K562 (cell line): ENCODE data around the gene EIF5A2. TPM values are rescaled to one million over a fixed set of nuclear protein-coding genes. Genes with fewer than 3 reads are reported as not detected.

Experiments
- CBX1 ChIP-seq: sonication (generic); IDR thresholded peaks from 2 replicates; pipeline ENCODE4 v1.6.1; 2016; ENCODE audit warnings: antibody characterized with exemption, low read depth, mild to moderate bottlenecking
- ESRRA ChIP-seq: fragments of 450-650 bp; IDR thresholded peaks from 2 replicates; pipeline ENCODE4 v1.6.1; 2014; ENCODE audit warnings: low read depth, mild to moderate bottlenecking, moderate library complexity, borderline replicate concordance
- EZH2 ChIP-seq: IDR thresholded peaks from 2 replicates; pipeline ENCODE4 v1.6.1; 2012; ENCODE audit warnings: low read depth, mild to moderate bottlenecking, inconsistent platforms, low read length, borderline replicate concordance
- FOXJ2 ChIP-seq: fragments of 200-800 bp; sonication (Bioruptor generic); IDR thresholded peaks from 2 replicates; pipeline ENCODE4 v1.6.1; 2016; ENCODE audit warnings: missing genetic modification characterization, missing compliant biosample characterization
- GATAD2A ChIP-seq: fragments of 450-650 bp; IDR thresholded peaks from 2 replicates; pipeline ENCODE4 v1.6.1; 2017
- HLTF ChIP-seq: fragments of 450-650 bp; IDR thresholded peaks from 2 replicates; pipeline ENCODE4 v1.6.1; 2016
- MYNN ChIP-seq, 2 experiments: sonication (generic); formaldehyde crosslinking in 1 of 2; IDR thresholded peaks; 2 replicates each; pipeline versions ENCODE4 v1.5.0 to v1.6.1; 2016 to 2020; ENCODE audit warnings: antibody characterized with exemption in 1 of 2, missing genetic modification reagents in 1 of 2
- REST ChIP-seq, 2 experiments: fragments of 450-650 bp; formaldehyde crosslinking in 1 of 2; IDR thresholded peaks; 2 replicates each; pipeline versions ENCODE4 v1.4.0 to v1.6.1; 2014 to 2020; ENCODE audit warnings: mild to moderate bottlenecking in 2 of 2, borderline replicate concordance in 1 of 2, low read depth in 1 of 2
- RNF2 ChIP-seq: sonication (generic); IDR thresholded peaks from 2 replicates; pipeline ENCODE4 v1.6.1; 2016
- SLC30A9 ChIP-seq: fragments of 250-450 bp; sonication (Bioruptor Pico); IDR thresholded peaks from 2 replicates; pipeline ENCODE4 v1.8.0; 2022; ENCODE audit warnings: mild to moderate bottlenecking, moderate library complexity
- SP1 ChIP-seq: sonication (generic); formaldehyde crosslinking; IDR thresholded peaks from 2 replicates; pipeline ENCODE4 v1.8.1; 2022; ENCODE audit warnings: mild to moderate bottlenecking, missing genetic modification reagents
- SRSF7 ChIP-seq: fragments of 200-400 bp; formaldehyde crosslinking; optimal IDR thresholded peaks from 2 replicates; pipeline ENCODE3; 2017; ENCODE audit warnings: mild to moderate bottlenecking, low read depth, low read length
- STAT5A ChIP-seq: IDR thresholded peaks from 2 replicates; pipeline ENCODE4 v1.6.1; 2012; ENCODE audit warnings: low read length, inconsistent platforms, borderline replicate concordance
- TCF7L2 ChIP-seq: fragments of 150-350 bp; IDR thresholded peaks from 2 replicates; pipeline ENCODE4 v1.6.1; 2016; ENCODE audit warnings: low read depth, mild to moderate bottlenecking, low read length, moderate library complexity
- TRIM28 ChIP-seq: fragments of 450-650 bp; IDR thresholded peaks from 2 replicates; pipeline ENCODE4 v1.6.1; 2017
- XRCC5 ChIP-seq: fragments of 200-400 bp; formaldehyde crosslinking; IDR thresholded peaks from 2 replicates; pipeline ENCODE4 v1.6.1; 2017; ENCODE audit warnings: low read depth, mild to moderate bottlenecking, low read length
- ZNF316 ChIP-seq: fragments of 450-650 bp; IDR thresholded peaks from 2 replicates; pipeline ENCODE4 v1.6.1; 2016
- polyA plus RNA-seq, 8 experiments: library from polyadenylated mRNA; depleted of rRNA in 4 of 8; stranded (reverse) in 5 of 8; unstranded in 3 of 8; fragments of >200 nt; fragmentation: Nextera tagmentation in 2 of 8; fragmentation: Illumina TruSeq in 1 of 8; extraction: Ambion mirVana in 2 of 8; extraction: Trizol in 1 of 8; gene quantifications; 2 replicates each; pipeline versions ENCODE4 v1.2.1 to v1.2.3, GENCODE V29; 2011 to 2014; ENCODE audit warnings: inconsistent platforms in 1 of 8, missing spikeins in 1 of 8
- total RNA-seq, 7 experiments: library from RNA; depleted of rRNA in 6 of 7; stranded (reverse); fragments of >200 nt in 6 of 7; fragmentation: Illumina TruSeq in 2 of 7; extraction: Trizol in 2 of 7; gene quantifications; 2 replicates each; pipeline versions ENCODE4 v1.2.1 to v1.2.3, GENCODE V29; 2011 to 2021; ENCODE audit warnings: low replicate concordance in 1 of 7
- TF ChIP-seq, protein P1 (sequence below): sonication (generic); formaldehyde crosslinking; IDR thresholded peaks from 2 replicates; pipeline ENCODE4 v1.9.0; 2022; ENCODE audit warnings: mild to moderate bottlenecking, missing genetic modification reagents
- TF ChIP-seq, protein P2 (sequence below): fragments of 450-650 bp; IDR thresholded peaks from 2 replicates; pipeline ENCODE4 v1.6.1; 2016; ENCODE audit warnings: low read depth, mild to moderate bottlenecking, moderate library complexity

Gene EIF5A2
- total and polyA plus RNA-seq, 9 of the 15 experiments (the other 6 are each of a cell fraction or from before 2014, with no cell fraction given) = 3.9 to 18.3 (median 15.9) TPM

DNA sequence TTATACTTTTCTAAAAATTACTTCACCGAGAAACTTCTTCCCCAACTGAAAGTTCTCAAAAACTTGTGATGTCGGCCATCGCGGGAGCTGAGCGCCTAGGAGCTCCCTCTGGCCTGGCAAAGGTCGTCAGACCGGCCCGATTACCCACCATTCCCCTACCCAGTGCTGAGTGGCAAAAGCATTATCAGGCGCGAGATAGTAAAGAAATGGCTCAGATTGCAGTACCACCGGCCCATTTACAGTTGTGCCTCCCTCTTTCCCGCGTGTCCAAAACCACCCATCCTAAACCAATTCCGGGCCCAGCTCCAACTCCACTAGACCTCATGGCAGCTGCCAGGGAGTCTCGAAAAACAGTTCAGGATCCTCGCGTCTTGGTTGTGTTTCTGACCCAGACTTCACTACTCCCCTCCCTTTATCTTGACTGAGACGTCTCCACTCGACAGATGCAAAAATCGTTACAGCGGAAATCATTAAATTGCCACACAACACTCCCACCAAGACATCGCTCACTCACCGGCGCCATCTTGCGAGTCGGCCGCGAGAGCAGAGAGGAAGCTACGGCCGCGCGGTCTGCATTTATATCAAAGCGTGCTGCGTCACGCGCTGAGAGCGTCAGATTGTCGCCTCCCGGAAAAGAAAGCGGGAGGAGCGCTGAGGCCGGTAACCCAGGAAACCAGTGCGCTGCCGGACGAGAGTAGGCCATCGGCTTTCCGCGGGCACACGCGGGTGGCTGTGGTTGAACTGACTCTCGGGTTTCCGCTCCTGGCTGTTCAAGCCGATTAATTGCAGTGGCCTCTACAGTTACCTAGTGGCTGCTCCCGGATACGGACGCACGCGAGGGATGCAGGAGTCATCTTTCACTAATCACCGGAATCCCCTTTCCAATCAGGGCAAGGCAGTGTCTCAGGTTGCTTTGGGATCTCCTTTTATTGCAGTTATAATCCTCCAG lies 38.5 kb downstream of the EIF5A2 start, which contains the start of gene RPL22L1 (continued):
- peak; percentile 36; the same call in 1 of the 2 replicates for TF ChIP-seq REST (IDR thresholded peaks at IDR 0.05; ENCODE audit: borderline replicate concordance)
- 0 out of 2 replicates have a peak, but pooled peaks have one; percentile 14 for TF ChIP-seq REST (CRISPR knock-in tag; IDR thresholded peaks at IDR 0.05; ENCODE audit: low read depth)
- TF ChIP-seq XRCC5 = peak; percentile 62; the same call in 1 of the 2 replicates
- peak; percentile 56; the same call in 1 of the 2 replicates for TF ChIP-seq CBX1
- TF ChIP-seq MYNN (IDR thresholded peaks at IDR 0.05) = no peak; the same call in 1 of the 2 replicates
- no peak for TF ChIP-seq MYNN (CRISPR knock-in tag; IDR thresholded peaks at IDR 0.05)
- TF ChIP-seq TCF7L2 = no peak
- TF ChIP-seq TRIM28 = peak; percentile 43; the same call in 1 of the 2 replicates
- TF ChIP-seq, protein P1, sequence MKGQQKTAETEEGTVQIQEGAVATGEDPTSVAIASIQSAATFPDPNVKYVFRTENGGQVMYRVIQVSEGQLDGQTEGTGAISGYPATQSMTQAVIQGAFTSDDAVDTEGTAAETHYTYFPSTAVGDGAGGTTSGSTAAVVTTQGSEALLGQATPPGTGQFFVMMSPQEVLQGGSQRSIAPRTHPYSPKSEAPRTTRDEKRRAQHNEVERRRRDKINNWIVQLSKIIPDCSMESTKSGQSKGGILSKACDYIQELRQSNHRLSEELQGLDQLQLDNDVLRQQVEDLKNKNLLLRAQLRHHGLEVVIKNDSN (CRISPR knock-in tag) = peak; percentile 88
- TF ChIP-seq STAT5A = no peak
- TF ChIP-seq RNF2 = peak; percentile 88; the same call in 1 of the 2 replicates
- TF ChIP-seq SP1 (CRISPR knock-in tag) = peak; percentile 76; the same call in 1 of the 2 replicates
- TF ChIP-seq SRSF7 = no peak
- TF ChIP-seq, protein P2, sequence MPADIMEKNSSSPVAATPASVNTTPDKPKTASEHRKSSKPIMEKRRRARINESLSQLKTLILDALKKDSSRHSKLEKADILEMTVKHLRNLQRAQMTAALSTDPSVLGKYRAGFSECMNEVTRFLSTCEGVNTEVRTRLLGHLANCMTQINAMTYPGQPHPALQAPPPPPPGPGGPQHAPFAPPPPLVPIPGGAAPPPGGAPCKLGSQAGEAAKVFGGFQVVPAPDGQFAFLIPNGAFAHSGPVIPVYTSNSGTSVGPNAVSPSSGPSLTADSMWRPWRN = 0 out of 2 replicates have a peak, but pooled peaks have one; percentile 16
- peak; percentile 72; the same call in 1 of the 2 replicates for TF ChIP-seq ESRRA
- TF ChIP-seq EZH2 = no peak
- no peak for TF ChIP-seq SLC30A9 (CRISPR knock-in tag)
- TF ChIP-seq FOXJ2 = peak; percentile 27; the same call in 1 of the 2 replicates
- TF ChIP-seq GATAD2A = 0 out of 2 replicates have a peak, but pooled peaks have one; percentile 26
- peak; percentile 45; the same call in 1 of the 2 replicates for TF ChIP-seq HLTF
- TF ChIP-seq ZNF316 = peak; percentile 31; the same call in 1 of the 2 replicates
